C1 segment of cervical spinal cord (tissue), 14 donors: ENCODE results near the gene SLCO1A2.

Experiments
- DNase-seq, 14 donors: peaks; one replicate each; lab custom pipeline; 2025; lab: John Stamatoyannopoulos, UW

The SLCO1A2 gene

GRCh38 chr12:21219206-21219605, 115.5 kb downstream of the SLCO1A2 start:
- DNase-seq, result no peak
